WTC11 (cell line): ENCODE data around the gene ZEB1.

Source experiments
- ATF2 ChIP-seq: sonication (generic); formaldehyde crosslinking; IDR thresholded peaks from 2 replicates; pipeline ENCODE4 v1.8.1; 2022; ENCODE audit warnings: low read depth, missing genetic modification reagents, borderline replicate concordance
- ATF3 ChIP-seq: sonication (generic); formaldehyde crosslinking; conservative IDR thresholded peaks from 2 replicates; pipeline ENCODE4 v1.8.1; 2022; ENCODE audit warnings: mild to moderate bottlenecking, missing genetic modification reagents
- CREM ChIP-seq: sonication (generic); formaldehyde crosslinking; IDR thresholded peaks from 2 replicates; pipeline ENCODE4 v1.8.1; 2022; ENCODE audit warnings: mild to moderate bottlenecking, missing genetic modification reagents, moderate library complexity
- CTCF ChIP-seq: fragments of 200-600 bp; IDR thresholded peaks from 2 replicates; pipeline ENCODE4 v1.8.0; 2022; ENCODE audit warnings: antibody characterized with exemption
- ETV6 ChIP-seq: sonication (generic); formaldehyde crosslinking; IDR thresholded peaks from 2 replicates; pipeline ENCODE4 v1.8.1; 2022; ENCODE audit warnings: mild to moderate bottlenecking, missing genetic modification reagents
- FOXJ3 ChIP-seq: sonication (generic); formaldehyde crosslinking; IDR thresholded peaks from 2 replicates; pipeline ENCODE4 v1.9.0; 2021; ENCODE audit warnings: missing genetic modification reagents, mild to moderate bottlenecking, borderline replicate concordance
- MLX ChIP-seq: sonication (generic); formaldehyde crosslinking; IDR thresholded peaks from 2 replicates; pipeline ENCODE4 v1.8.1; 2023; ENCODE audit warnings: mild to moderate bottlenecking, missing genetic modification reagents, moderate library complexity
- PRDM15 ChIP-seq: sonication (generic); formaldehyde crosslinking; IDR thresholded peaks from 2 replicates; pipeline ENCODE4 v1.8.0; 2022; ENCODE audit warnings: missing genetic modification reagents
- USF2 ChIP-seq: sonication (generic); formaldehyde crosslinking; IDR thresholded peaks from 2 replicates; pipeline ENCODE4 v1.8.1; 2023; ENCODE audit warnings: mild to moderate bottlenecking, missing genetic modification reagents, moderate library complexity
- ZNF219 ChIP-seq: sonication (generic); formaldehyde crosslinking; IDR thresholded peaks from 2 replicates; pipeline ENCODE4 v1.8.0; 2023; ENCODE audit warnings: missing genetic modification reagents, mild to moderate bottlenecking, borderline replicate concordance
- ZNF281 ChIP-seq: sonication (generic); formaldehyde crosslinking; IDR thresholded peaks from 2 replicates; pipeline ENCODE4 v1.8.0; 2023; ENCODE audit warnings: mild to moderate bottlenecking, missing genetic modification reagents
- ZNF416 ChIP-seq: fragments of 250-450 bp; sonication (Bioruptor Pico); IDR thresholded peaks from 2 replicates; pipeline ENCODE4 v1.9.0; 2021; ENCODE audit warnings: mild to moderate bottlenecking, inconsistent platforms
- ZNF423 ChIP-seq: fragments of 250-450 bp; sonication (Bioruptor Pico); IDR thresholded peaks from 2 replicates; pipeline ENCODE4 v2.1.2; 2022; ENCODE audit warnings: mild to moderate bottlenecking, moderate library complexity

GRCh38 chr10:31368724-31369123 is 49.7 kb downstream of the ZEB1 start:
- TF ChIP-seq PRDM15 (CRISPR knock-in tag), result no peak
- no peak for TF ChIP-seq CTCF
- TF ChIP-seq ZNF423 (CRISPR knock-in tag), result no peak
- no peak for TF ChIP-seq ZNF416
- no peak for TF ChIP-seq FOXJ3 (CRISPR knock-in tag)
- no peak for TF ChIP-seq ATF2 (CRISPR knock-in tag)
- TF ChIP-seq ZNF219 (CRISPR knock-in tag), result no peak
- TF ChIP-seq MLX (CRISPR knock-in tag), result no peak
- no peak for TF ChIP-seq ETV6 (CRISPR knock-in tag)
- TF ChIP-seq ZNF281 (CRISPR knock-in tag), result no peak
- no peak for TF ChIP-seq ATF3 (CRISPR knock-in tag)
- TF ChIP-seq USF2 (CRISPR knock-in tag), result no peak
- TF ChIP-seq CREM, result no peak
